Tibial artery (tissue), 4 donors: ENCODE data around the gene HUNK.

Experiments
- DNase-seq, 2 donors: peaks; one replicate each; pipeline ENCODE4 v3.0.0-alpha.2; 2019
- H3K27ac ChIP-seq, 2 donors: fragments of 200-600 bp; sonication (generic) in 1 of 2; 1 replicate in 1 of 2; 2 replicates in 1 of 2; pipeline ENCODE4 v1.5.1; 2018 to 2019; ENCODE audit warnings: mild to moderate bottlenecking in 1 of 2
- H3K27me3 ChIP-seq, 2 donors: fragments of 200-600 bp; sonication (generic) in 1 of 2; one replicate each; pipeline versions ENCODE4 v1.5.1 to v1.6.0; 2016 to 2019
- H3K36me3 ChIP-seq, 3 donors: fragments of 200-600 bp; sonication (generic) in 2 of 3; one replicate each; pipeline ENCODE4 v1.5.1; 2016 to 2019; ENCODE audit warnings: mild to moderate bottlenecking in 2 of 3
- H3K4me1 ChIP-seq, 4 donors: fragments of 200-600 bp; sonication (generic) in 2 of 4; 1 replicate in 3 of 4; 2 replicates in 1 of 4; pipeline ENCODE4 v1.5.1; 2016 to 2019
- H3K4me3 ChIP-seq, 2 donors: fragments of 200-600 bp; sonication (generic) in 1 of 2; 1 replicate in 1 of 2; 2 replicates in 1 of 2; pipeline ENCODE4 v1.5.1; 2018 to 2019; ENCODE audit warnings: mild to moderate bottlenecking in 2 of 2
- H3K9me3 ChIP-seq, 3 donors: fragments of 200-600 bp; sonication (generic) in 1 of 3; one replicate each; pipeline ENCODE4 v1.5.1; 2016 to 2019
- intact Hi-C: fragments of 100-400 bp; cut with DNase I; formaldehyde crosslinking; loops from one replicate; pipeline ENCODE4 v1.15.0; 2023; ENCODE audit warnings: low total_unique reads
- TF ChIP-seq, protein P1 (sequence below), 2 experiments: fragments of 200-600 bp in 1 of 2; fragments of 450-650 bp in 1 of 2; IDR thresholded peaks; one replicate each; pipeline ENCODE4 v1.5.1; 2017 to 2019; ENCODE audit warnings: antibody characterized with exemption in 2 of 2, mild to moderate bottlenecking in 1 of 2, moderate library complexity in 1 of 2

The HUNK gene

DNA sequence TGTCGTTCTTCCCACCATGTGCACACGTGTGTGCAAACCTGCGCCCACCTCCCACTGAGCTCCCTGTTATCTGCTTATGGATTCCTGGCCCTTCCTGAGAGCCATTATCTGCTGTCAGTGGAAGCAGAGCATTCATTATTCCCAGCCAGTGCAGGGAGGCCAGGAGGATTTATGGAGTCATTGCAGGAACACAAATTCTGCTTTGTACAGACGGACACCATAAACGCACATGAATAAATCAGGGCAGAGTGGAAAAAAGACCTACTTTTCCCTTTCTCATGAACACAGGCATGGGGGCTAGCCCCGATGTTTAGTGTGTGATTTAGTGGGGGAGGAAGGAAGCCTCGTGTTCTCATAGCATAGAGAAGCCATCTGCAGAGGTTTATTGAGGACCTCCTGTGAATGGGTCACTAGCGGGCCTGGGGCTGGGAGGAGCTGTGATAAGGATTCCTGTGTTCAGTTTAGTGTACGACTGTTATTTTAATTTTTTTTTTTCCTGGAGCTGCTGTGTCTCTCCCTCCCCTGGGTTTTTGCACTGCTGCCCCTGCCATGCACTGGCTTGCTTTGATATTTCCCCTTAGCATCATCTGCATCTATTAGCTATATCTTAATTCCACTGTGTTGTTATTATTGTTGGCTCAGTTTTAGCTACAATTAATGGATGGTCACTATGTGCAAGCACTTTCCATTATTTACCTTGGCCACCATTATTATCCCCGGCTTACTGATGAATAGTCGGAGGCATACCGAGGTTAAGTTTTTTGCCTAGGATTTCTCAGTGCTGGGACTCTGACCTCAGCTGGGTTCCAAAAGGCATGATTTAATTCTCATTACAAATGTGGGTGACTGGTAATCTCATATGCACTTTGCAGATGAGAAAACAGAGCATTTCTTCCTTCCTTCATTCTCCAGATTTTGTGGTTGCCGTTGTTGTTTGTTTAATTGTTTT is 33.0 kb downstream of the HUNK start:
- Histone ChIP-seq H3K27ac (no peak overlapping the region), H3K9me3 (no peaks in the 10 kb centered on the region), H3K4me3 (no peak overlapping the region), H3K4me1 (no peaks in the 10 kb centered on the region), H3K27me3 (peaks cover 0 to 26% of the 10 kb centered on the region in 2 donors), H3K36me3 (no peaks in the 10 kb centered on the region)
- DNase-seq: no peak
- TF ChIP-seq, protein P1, sequence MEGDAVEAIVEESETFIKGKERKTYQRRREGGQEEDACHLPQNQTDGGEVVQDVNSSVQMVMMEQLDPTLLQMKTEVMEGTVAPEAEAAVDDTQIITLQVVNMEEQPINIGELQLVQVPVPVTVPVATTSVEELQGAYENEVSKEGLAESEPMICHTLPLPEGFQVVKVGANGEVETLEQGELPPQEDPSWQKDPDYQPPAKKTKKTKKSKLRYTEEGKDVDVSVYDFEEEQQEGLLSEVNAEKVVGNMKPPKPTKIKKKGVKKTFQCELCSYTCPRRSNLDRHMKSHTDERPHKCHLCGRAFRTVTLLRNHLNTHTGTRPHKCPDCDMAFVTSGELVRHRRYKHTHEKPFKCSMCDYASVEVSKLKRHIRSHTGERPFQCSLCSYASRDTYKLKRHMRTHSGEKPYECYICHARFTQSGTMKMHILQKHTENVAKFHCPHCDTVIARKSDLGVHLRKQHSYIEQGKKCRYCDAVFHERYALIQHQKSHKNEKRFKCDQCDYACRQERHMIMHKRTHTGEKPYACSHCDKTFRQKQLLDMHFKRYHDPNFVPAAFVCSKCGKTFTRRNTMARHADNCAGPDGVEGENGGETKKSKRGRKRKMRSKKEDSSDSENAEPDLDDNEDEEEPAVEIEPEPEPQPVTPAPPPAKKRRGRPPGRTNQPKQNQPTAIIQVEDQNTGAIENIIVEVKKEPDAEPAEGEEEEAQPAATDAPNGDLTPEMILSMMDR (IDR thresholded peaks at IDR 0.05): no peak
- intact Hi-C loops: no loop called here

DNA sequence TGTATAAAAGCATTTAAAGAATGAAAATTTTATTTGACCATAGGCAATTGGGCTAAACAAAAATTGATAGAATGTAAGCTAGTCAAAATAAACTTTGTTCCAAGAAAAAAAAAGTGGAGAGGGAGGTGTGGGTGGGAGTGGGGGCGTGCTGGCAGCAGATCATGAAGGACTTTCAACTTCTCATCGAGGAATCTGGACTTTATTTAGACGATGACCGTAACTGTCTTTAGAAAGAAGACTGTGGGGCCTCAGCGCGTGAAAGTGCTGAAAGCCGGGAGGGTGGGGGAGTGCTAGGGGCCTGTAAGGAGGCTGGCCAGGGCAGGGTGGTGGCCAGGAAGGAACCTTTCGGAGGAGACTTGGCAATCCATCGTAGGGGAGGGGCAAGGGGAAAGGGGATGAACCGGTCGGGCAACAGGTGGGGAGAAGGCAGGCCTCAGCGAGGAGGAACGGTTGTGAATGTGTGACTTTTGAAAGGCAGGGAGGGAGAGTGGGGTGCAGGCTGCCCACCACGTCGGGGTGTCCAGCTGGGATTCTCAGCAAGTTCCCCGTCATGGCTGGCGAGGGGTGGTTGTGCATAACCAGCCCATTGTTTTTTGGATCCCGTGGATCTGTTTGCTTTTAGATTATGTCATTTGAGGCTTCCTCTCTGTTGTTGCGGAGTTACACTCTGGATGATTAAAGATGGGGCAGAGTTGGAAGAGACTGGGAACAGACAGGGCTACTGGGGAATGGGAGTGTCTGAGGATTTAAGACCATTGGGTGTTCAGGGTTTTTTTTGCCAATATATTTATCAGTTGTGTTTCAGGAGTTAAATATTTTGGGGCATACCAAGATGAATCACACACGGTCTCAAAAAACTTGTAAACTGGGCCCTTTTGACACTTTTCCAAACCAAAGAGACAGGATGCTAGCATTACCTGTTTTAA is 35.5 kb downstream of the HUNK start:
- DNase-seq: no peak
- H3K9me3 ChIP-seq: no peaks in the 10 kb centered on the region
- H3K36me3 ChIP-seq: no peaks in the 10 kb centered on the region
- H3K27ac ChIP-seq: no peak overlapping the region
- TF ChIP-seq, protein P1 (IDR thresholded peaks at IDR 0.05): no peak
- intact Hi-C loops: no loop called here
- peaks cover 0 to 27% of the 10 kb centered on the region in 2 donors for H3K27me3 ChIP-seq
- H3K4me3 ChIP-seq: no peak overlapping the region
- no peaks in the 10 kb centered on the region for H3K4me1 ChIP-seq

DNA sequence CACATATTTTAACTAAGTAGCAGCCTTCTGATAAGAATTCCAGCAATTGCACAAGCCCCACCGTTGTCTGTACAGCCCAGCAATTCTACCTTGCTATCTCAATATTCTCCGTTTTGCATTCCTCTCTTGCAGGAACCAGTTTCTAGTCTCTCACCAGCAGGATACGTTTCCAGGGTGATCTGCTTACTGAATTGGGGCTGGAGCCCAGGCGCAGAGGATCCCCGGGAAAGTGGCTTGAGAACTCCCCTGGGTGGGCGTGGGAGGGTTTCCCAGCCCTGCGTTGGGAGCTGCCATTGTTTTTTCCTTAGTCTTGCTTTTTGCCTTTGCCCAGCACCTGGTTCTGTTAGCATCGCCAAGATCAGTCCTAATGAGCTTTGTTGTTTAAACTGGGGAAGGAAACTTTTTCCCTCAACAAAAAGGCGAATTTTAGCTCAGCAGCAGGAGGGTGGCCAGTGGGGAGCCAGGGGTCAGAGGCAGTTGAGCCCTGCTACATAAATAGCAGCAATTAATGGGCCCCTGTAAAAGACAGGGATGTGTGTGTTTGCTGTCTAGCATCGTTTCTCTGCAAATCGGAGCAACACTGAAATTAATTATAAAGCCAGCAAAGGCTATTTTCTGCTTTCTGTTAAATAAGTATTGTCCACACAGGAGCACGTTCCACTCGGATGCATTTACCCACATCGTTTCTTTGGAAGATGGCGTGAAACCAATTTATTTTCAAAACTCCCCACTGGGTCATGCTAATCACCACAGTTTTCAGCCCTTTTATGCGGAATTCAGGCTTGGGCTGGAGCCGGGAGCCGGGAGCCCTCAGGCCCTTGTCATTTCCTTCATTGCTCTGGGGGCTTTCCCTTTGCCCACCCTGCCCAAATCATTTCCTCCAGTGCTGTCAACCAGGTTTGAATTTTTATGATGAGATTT is 36.6 kb downstream of the HUNK start:
- no peak overlapping the region for H3K27ac ChIP-seq
- no peaks in the 10 kb centered on the region for H3K4me1 ChIP-seq
- H3K4me3 ChIP-seq: no peak overlapping the region
- no peak for DNase-seq
- H3K9me3 ChIP-seq: no peaks in the 10 kb centered on the region
- TF ChIP-seq, protein P1 (IDR thresholded peaks at IDR 0.05): no peak
- H3K27me3 ChIP-seq: peaks cover 0 to 27% of the 10 kb centered on the region in 2 donors
- intact Hi-C loops: no loop called here
- H3K36me3 ChIP-seq: no peaks in the 10 kb centered on the region

DNA sequence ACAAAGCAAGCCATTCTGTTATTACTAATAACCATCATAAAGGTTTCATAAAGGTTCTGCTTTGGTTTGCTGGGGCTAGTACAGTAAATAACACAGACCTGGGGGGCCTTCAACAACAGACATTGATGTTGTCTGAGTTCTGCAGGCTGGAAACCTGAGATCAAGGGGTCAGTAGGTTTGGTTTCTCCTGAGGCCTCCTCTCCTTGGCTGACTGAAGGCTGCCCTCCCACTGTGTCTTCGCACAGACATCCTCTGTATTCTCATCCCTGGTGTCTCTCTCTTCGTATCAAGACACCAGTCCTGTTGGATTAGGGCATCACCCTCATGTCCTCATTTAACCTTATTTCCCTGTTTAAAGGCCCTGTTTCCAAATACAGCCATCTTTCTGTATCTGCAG is 37.3 kb downstream of the HUNK start:
- intact Hi-C loops: no loop called here
- H3K4me1 ChIP-seq: no peaks in the 10 kb centered on the region
- no peak overlapping the region for H3K4me3 ChIP-seq
- no peak for DNase-seq
- H3K27me3 ChIP-seq: peaks cover 0 to 23% of the 10 kb centered on the region in 2 donors
- no peaks in the 10 kb centered on the region for H3K9me3 ChIP-seq
- TF ChIP-seq, protein P1 (IDR thresholded peaks at IDR 0.05): no peak
- no peaks in the 10 kb centered on the region for H3K36me3 ChIP-seq
- no peak overlapping the region for H3K27ac ChIP-seq
